GM19372 (cell line): ENCODE data around the gene ALG14.
"Not testable (repeated sequence)": the region's sequence is repeated elsewhere in the genome, so short reads cannot be mapped to it uniquely, and the experiment has no call there.

Source experiments
- ATAC-seq: cut with Tn5 transposase; IDR thresholded peaks from one replicate; pipeline ENCODE4 v1.9.1; 2021; ENCODE audit warnings: mild to moderate bottlenecking, low read depth, moderate library complexity; ENCODE audit not compliant: unreplicated experiment

ALG14 gene

GRCh38 chr1:94961988-94962387 lies 110.8 kb downstream of the ALG14 start:
- ATAC-seq, result no peak

GRCh38 chr1:94961582-94961981 lies 111.2 kb downstream of the ALG14 start:
- ATAC-seq, result no peak

DNA sequence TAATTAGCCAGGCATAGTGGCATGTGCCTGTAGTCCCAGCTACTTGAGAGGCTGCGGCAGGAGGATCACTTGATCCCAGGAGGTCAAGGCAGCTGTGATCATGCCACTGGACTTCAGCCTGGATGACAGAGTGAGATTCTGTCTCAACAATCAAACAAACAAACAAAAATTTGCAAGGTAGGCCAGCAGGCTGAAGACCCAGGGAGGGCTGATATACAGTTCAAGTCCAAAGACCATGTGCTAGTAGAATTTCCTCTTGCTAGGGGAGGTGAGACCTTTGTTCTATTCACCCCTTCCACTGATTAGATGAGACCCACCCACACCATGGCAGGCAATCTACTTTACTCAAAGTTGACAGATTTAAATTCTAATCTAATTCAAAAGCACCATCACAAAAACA lies 114.7 kb downstream of the ALG14 start:
- no peak for ATAC-seq

DNA sequence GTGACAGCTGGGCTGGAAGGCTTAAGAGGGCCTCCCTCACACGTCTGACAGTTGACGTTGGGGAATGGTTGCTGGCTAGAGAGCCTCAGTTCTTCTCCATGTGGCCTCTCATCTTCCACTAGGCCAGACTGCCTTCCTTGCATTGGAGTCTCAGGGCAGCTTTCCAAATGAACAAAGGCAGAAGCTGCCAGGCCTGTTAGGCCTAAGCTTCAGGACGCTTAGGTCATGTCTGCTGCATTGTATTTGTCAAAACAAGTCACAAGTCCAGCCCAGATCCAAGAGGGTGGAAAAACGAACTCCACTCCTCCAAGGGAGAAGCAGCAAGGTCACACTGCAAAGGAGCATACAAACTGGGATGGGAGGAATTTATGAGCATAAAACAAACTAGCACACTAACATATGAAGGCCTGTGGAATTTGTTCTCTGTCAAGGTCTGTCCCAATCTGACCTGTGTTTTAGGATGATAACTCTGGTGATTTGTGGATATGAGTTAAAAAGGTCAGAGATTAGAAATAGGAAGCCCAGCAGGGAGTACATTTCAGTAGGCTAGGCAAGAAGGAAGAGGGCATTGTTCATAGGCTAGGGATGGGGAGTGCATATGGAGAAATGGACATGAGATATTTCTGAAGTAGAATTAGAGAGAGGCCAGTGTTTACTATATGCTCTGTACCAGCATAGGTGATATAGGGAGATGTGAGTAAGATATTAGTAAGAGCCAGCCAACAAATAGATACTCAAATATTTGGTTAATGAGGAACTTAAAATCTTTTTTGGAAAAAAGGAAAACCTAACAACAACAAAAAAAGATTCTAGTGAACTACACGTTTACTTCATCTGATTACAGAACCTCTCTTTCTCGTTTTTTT lies 116.8 kb downstream of the ALG14 start:
- ATAC-seq, result no peak

DNA sequence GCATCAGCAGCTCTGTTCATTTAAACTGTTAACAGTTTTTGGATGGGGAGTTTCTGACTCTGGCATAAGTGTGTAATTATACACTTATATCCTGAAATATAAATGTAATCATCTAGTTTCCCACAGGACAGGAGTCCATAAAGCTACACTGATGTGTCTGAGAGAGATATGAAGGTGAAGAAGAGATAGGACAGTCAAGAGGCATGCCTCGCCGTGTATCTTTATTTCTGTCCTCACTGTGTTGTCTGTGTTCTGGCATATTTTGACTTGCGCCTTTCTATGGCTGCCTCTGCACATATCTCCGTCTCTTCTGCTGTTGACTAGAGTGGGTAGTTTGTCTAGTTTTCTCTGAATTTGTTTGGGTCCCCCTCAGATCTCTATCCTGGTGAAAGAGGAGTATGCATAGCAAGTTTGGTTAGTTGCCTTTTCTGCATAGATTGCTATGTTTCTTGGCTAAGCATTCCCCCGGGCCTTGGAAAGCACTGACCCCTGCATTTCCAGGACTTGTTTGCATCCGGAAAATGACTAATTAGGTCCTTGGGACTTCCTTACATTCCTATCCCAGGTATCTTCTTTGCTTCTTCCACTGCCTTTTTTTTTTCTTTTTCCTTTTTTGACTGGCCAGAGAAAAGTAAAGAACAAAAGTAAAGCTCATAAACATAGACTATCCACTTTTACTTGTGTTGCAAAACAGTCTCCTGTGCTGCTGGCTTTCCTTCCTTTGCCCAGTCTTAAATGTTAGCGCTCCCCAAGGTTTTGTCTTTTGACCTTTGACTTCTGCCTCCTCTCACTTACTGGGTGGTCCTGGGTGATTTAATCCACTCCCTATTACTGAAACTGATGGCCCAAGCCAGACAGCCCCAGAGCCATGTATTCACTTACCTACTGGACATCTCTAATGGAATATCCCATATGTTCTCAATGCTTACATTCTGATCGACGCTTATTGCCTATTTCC lies 118.2 kb downstream of the ALG14 start:
- no peak for ATAC-seq

GRCh38 chr1:94953746-94954145 lies 119.0 kb downstream of the ALG14 start:
- no peak for ATAC-seq

GRCh38 chr1:94953107-94953506 lies 119.6 kb downstream of the ALG14 start:
- no peak for ATAC-seq

- ATAC-seq, result no peak
Observed at GRCh38 chr1:94952539-94952938, 120.2 kb downstream of the ALG14 start.

DNA sequence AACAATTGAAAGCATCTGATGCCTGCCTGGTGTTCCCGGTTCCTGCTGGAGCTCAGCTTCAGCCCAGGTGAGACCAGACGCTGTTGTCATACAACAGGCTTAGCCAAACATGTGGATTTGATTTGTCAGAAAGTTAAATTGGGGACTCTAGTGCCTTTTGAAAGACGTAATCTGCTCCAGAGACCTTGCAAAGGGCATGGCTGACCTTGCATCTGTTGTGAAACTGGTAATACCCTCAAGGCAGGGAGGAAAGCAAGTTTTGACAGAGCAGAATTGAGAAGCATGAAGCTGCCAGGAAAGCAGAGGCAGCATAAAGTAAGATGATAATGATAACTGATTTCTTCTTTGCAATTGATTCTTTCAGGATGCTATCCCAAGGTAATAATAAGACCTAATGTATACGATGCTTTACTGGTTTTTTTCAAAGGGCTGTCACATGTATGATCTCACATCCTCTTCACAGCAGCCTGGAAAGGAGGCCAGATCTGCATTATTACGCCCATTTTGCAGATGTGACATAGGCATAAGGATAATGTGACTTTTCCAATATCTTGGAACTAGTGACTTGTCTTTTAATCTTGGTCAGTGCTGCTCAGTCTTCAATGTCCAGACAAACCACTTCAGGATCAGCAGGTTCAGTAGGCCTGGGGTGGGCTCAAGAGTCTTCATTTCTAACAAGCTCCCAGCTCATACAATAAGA lies 121.1 kb downstream of the ALG14 start:
- ATAC-seq, result no peak

- ATAC-seq, result no peak
Observed at GRCh38 chr1:94951046-94951445, 121.7 kb downstream of the ALG14 start.

DNA sequence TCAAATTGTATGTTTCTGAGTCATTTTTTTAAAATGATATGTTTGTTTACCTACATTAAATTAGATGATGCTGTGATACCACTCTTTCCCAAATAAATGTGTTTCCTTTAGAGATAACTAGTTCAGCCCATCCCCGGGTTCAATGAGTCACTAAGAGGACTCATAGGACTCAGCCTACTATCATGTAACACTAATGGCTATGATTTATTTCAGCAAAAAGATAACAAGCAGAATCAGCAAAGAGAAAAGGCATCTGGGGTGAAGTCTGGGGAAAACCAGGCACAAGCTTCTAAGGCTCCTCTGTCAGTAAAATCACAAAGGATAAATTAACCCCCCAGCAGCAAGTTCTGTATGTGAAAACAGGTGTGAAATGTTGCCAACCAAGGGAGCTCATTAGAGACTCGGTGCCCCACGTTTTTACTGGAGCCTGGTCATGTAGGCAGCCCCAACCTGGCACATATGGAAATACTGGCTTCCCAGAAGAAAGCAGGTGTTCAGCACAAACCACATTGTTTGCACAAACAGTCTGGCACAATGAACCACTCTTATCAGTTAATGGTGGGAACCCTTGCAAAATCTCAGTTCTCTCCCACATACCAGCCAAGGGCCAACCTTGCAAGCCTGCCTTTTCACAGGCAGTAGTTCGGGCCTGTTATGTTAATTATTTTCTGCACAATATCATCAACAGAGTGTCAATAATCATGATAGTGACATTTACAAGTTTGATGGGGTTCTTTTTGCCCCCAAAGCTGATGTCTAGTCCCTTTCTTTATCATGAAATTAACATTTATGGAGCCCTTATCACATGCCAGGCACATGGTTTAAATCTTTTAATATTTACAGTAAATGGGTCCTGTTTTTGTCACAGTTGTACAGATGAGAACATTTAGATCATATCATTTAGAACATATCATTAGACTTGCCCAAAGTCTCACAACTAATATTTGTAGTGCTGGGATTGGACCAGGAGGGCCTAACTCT lies 122.8 kb downstream of the ALG14 start:
- ATAC-seq, result no peak

DNA sequence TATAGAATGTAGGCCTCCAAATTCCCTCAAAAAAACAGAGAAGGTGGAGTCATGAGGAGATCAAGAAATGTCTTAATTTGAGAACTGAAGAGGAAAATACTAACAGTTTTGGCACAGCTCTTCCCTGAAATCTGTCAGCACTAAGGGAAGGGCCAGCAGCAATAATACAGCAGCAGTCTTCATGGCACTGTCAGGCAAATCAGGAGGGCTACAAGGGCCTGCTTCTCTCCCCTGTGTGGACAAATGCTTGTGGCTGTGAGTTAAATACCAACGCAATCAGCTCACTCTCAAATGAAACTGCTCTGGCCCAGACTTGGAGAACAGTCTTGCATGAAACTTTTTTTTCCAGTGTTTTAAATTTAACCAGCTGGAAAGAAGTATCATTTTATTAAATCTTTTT lies 125.3 kb downstream of the ALG14 start:
- ATAC-seq, result no peak

- no peak for ATAC-seq
Observed at GRCh38 chr1:94946886-94947285, 125.9 kb downstream of the ALG14 start.

DNA sequence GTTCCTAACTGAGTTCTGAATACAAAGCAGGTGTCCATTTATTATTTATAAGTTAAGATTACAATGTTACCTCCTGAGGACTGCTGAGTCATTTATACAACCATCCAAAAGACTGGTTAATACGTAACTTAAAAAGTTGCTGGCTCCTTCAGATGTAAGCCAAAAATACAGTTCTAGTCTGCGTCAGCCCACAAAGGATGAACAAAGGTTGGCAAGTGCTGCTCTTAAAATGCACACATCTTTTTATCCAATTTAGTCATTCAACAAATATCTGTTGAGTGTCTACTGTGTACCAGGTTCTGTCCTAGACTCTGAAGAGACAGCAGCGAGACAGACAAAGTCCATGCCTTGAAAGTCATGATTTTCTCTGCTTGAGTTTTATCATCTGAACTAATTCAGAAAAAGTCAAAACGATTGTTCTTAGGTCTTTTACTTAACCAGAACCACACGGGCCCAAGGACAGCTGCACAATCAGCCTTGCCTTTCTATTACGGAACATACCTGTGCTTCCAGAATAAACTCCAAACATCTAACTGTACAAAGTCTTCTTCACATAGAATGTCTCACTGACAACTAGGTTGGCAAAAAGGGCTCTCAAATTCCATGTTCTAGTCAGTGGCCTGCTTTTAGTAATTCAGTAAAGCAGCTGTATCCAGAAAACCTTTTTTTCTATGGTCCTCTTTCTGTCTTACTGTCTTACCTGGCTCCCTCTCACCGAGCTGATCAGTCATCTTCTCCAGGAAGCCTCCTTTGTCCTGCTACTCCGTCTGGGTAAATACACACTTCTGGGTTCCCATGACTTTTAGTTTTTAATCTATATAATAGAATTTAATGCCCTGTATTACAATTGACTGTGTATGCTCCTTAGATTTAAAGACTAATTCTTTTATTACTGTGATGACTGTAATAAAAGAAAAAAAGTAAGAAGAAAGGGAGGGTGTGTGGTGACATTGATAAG lies 130.3 kb downstream of the ALG14 start:
- no peak for ATAC-seq

GRCh38 chr1:94941480-94941879 lies 131.3 kb downstream of the ALG14 start:
- ATAC-seq, result not testable (repeated sequence)

DNA sequence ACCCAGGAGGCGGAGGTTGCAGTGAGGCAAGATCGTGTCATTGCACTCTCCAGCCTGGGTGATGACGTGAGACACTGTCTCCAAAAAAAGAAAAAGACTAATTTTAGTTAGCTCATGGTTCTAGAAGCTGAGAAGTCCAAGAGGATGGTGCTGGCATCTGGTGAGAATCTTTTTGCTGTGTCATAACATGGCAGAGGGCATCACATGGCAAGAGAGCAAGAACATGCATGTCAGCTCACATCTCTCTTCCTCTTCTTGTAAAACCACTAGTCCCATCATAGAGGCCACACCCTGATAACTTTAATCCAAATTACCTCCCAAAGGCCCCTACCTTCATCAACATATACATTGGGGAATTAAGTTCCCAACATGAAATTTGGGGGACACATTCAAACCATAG lies 132.0 kb downstream of the ALG14 start:
- ATAC-seq, result no peak

DNA sequence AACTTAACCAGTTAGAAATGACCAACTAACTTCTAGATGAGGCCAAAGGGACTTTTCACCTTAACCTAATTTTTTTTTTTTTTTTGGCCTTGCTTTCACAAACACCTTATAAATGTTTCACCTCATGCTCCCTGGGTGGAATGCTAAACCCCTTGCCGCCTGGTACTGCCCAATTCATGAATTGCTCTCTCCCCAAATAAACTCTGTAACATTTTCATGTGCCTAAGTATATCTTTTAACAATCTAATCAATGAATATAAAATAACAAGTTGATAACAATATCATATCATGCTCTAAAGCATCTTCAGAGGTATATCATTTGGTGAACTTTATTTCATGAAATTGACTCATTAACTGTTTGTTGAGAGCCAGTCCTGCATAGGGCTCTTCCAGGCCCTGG lies 134.9 kb downstream of the ALG14 start:
- ATAC-seq, result no peak

DNA sequence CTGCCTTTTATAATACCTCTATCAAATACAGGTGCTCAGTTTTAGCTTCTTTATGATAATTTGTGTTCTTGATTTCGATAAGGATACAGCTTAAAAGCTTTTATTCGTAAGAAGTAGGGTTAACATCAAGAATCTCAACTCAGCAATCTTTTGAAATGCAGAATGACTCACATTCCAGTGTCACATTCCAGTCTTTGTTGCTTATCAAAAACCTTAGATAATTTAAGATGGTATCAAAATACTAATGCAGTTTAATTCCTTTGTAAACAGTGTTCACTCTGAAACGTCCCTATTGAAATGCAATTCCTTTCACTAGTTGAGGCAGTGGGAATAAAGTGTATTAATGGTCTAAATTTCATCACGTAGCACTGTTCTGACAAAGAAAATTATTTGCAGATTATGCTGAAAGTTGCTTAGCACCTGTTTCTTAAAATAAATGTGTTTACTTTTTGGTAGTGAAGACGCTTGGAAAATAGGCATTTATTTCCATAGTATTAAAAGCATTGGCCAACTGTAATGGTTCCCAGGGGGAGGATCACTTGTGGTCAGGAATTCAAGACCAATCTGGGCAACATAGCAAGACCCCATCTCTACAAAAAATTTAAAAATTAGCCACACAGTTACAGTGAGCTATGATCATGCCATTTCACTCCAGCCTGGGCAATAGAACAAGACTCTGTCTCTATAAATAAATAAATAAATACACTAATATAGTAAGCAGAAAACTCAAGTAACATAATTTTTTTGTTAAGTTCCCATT lies 135.7 kb downstream of the ALG14 start:
- ATAC-seq, result no peak
